ENCODE data around the gene SYNE1. TPM values are rescaled to one million over a fixed set of nuclear protein-coding genes. Genes with fewer than 3 reads are reported as not detected.

The SYNE1 gene
- total and polyA plus RNA-seq, 2 of the 8 experiments (the other 6 are each of a cell fraction or from before 2014, with no cell fraction given), result 2.8 to 5.5 TPM

DNA sequence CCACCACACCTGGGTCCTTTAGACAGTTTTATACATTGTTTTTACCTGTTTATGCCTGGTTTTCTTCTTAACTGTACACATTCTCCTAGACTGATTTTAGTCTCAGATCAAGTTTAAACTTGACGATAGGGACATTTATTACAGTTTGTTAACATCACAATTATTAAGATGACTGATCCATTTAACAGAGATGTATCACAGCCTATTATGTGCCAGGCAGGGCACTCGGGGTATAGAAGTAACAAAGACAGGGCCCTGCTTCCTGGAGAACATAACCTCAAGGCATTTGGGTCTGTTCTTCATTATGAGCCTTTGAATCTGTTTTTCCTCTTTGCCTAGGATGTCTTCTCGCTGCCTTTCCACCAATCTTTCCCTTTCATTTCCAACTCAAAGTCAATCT, 449.2 kb downstream of the SYNE1 start (continued):
- no peak for TF ChIP-seq CBX5 (IDR thresholded peaks at IDR 0.05; ENCODE audit: low read depth, low read length)

DNA sequence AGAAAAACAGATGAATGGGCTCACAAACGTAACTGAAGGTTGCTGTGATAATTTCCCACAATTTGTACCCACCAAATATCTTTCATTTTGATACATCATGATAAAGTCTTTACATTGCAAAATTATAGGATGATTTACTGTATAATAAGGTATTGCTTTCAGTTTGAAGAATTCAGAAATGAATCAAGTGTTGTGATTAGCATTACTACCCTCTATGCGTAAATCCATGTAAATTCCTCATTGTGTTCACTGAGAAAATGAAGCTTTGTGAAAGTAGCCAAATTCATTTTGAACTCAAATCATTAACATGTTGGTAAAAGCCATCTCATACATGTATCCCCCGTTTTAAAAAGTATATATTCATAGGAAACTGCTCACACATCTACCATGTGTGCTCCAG, 450.3 kb downstream of the SYNE1 start:
- no peak overlapping the region for H3K4me2 ChIP-seq (ENCODE audit: insufficient read depth in 1 of 2, low read depth in 2 of 2, low read length in 2 of 2)
- no peak overlapping the region for H3K14ac ChIP-seq (ENCODE audit: insufficient read length)
- H4K5ac ChIP-seq (ENCODE audit: insufficient read length, low read depth, low read length), result no peak overlapping the region
- no peak overlapping the region for H3K56ac ChIP-seq (replicated peaks; ENCODE audit: insufficient read length, low read depth, low read length)
- H3K36me3 ChIP-seq (ENCODE audit: control insufficient read depth in 2 of 4, insufficient read depth in 4 of 4, low read length in 3 of 4), result no peaks in the 10 kb centered on the region
- no peak overlapping the region for H2BK120ac ChIP-seq (replicated peaks; ENCODE audit: low read depth, low read length)
- H3K4me3 ChIP-seq (ENCODE audit: extremely low read depth in 1 of 4, insufficient read depth in 2 of 4, low read depth in 3 of 4, low read length in 4 of 4), result no peak overlapping the region
- H3K79me2 ChIP-seq (ENCODE audit: control insufficient read depth in 1 of 2, insufficient read depth in 2 of 2, low read length in 2 of 2), result no peaks in the 10 kb centered on the region
- ChIA-PET CTCF (ENCODE audit: partially characterized antibody) (no interaction called here), POLR2A (ENCODE audit: partially characterized antibody) (no interaction called here)
- H3K27ac ChIP-seq (ENCODE audit: low read depth, low read length), result no peak overlapping the region
- no peaks in the 10 kb centered on the region for H3K23me2 ChIP-seq (ENCODE audit: low read depth, low read length)
- H3K9ac ChIP-seq (replicated peaks in 1 of 4; ENCODE audit: extremely low read depth in 1 of 4, low read depth in 3 of 4, low read length in 3 of 4), result no peak overlapping the region
- 89% methylated on average over 3 of the region's 3 CpGs; no CpG with 5 or more reads in 1 of the 2 experiments for WGBS, 2 experiments (ENCODE audit: extremely low coverage in 1 of 2, insufficient coverage in 1 of 2, insufficient read length in 1 of 2, insufficient replicate concordance in 2 of 2, low coverage in 1 of 2, low lambda C conversion rate in 2 of 2, missing lambda C conversion rate in 1 of 2)
- no peak overlapping the region for H2BK5ac ChIP-seq (ENCODE audit: low read depth, low read length)
- no peak overlapping the region for H2AFZ ChIP-seq (ENCODE audit: low read length)
- no peak overlapping the region for H2AK5ac ChIP-seq (ENCODE audit: low read depth, low read length)
- H3K4me1 ChIP-seq (replicated peaks in 1 of 4; ENCODE audit: control insufficient read depth in 3 of 4, insufficient read depth in 4 of 4, low read length in 3 of 4), result no peaks in the 10 kb centered on the region
- H3K9me3 ChIP-seq (ENCODE audit: insufficient read depth in 2 of 2, low read depth in 1 of 2, low read length in 1 of 2), result no peaks in the 10 kb centered on the region
- no peak overlapping the region for H2BK12ac ChIP-seq (ENCODE audit: low read depth, low read length)
- no peak overlapping the region for H2BK15ac ChIP-seq (ENCODE audit: low read length)
- H4K91ac ChIP-seq (replicated peaks; ENCODE audit: insufficient read length, low read length), result no peak overlapping the region
- FAIRE-seq (no peak), DNase-seq (ENCODE audit: low read depth in 1 of 2, low spot score in 2 of 2) (no peak)
- no peak overlapping the region for H3K23ac ChIP-seq (ENCODE audit: insufficient read length)
- no peak overlapping the region for H4K8ac ChIP-seq (ENCODE audit: extremely low read depth, insufficient read depth, low read length)
- no peaks in the 10 kb centered on the region for H3K79me1 ChIP-seq (ENCODE audit: low read depth, low read length)
- no peaks in the 10 kb centered on the region for H3K27me3 ChIP-seq (replicated peaks in 1 of 4; ENCODE audit: control insufficient read depth in 3 of 4, extremely low read depth in 1 of 4, insufficient read depth in 3 of 4, low read length in 3 of 4)
- H3K4ac ChIP-seq (replicated peaks; ENCODE audit: insufficient read length, low read depth, low read length), result no peak overlapping the region
- no peak overlapping the region for H2BK20ac ChIP-seq (ENCODE audit: low read length)
- no peaks in the 10 kb centered on the region for H4K20me1 ChIP-seq (replicated peaks in 1 of 2; ENCODE audit: control insufficient read depth in 1 of 2, insufficient read depth in 2 of 2, low read length in 2 of 2)
- H3K18ac ChIP-seq (ENCODE audit: extremely low read depth, low read length), result no peak overlapping the region
- no peak for TF ChIP-seq CHD1 (IDR thresholded peaks at IDR 0.05; ENCODE audit: low read depth, low read length)
- TF ChIP-seq POU5F1 (IDR thresholded peaks at IDR 0.05; ENCODE audit: low read depth, low read length), result no peak
- no peak for TF ChIP-seq ASH2L (IDR thresholded peaks at IDR 0.05; ENCODE audit: low read length)
- no peak for TF ChIP-seq SIX5 (IDR thresholded peaks at IDR 0.05; ENCODE audit: low read depth, low read length)
- no peak for TF ChIP-seq SP1 (IDR thresholded peaks at IDR 0.05; ENCODE audit: low read depth, low read length)
- TF ChIP-seq RNF2 (IDR thresholded peaks at IDR 0.05; ENCODE audit: borderline replicate concordance, low read depth, low read length, missing control alignments, poor library complexity, severe bottlenecking), result no peak
- no peak for TF ChIP-seq KDM4A (IDR thresholded peaks at IDR 0.05; ENCODE audit: low read depth, low read length, severe bottlenecking)
- TF ChIP-seq JUND (IDR thresholded peaks at IDR 0.05; ENCODE audit: low read length), result no peak
- TF ChIP-seq GTF2F1 (IDR thresholded peaks at IDR 0.05; ENCODE audit: borderline replicate concordance, low read depth, low read length), result no peak
- TF ChIP-seq GABPA (IDR thresholded peaks at IDR 0.05; ENCODE audit: borderline replicate concordance, insufficient read depth, low read length), result no peak
- TF ChIP-seq RBBP5 (IDR thresholded peaks at IDR 0.05; ENCODE audit: borderline replicate concordance, low read depth, low read length), result no peak
- TF ChIP-seq TEAD4 (IDR thresholded peaks at IDR 0.05; ENCODE audit: low read depth, low read length), result no peak
- TF ChIP-seq BCL11A (IDR thresholded peaks at IDR 0.05; ENCODE audit: low read depth in 2 of 2, low read length in 2 of 2), result no peak
- no peak for TF ChIP-seq CBX5 (IDR thresholded peaks at IDR 0.05; ENCODE audit: low read depth, low read length)

Measured in H1 (cell line).